Ramos (cell line): ENCODE results near the gene ALG3.

Source experiments
- in situ Hi-C: fragments of 300-500 bp; cut with MboI; formaldehyde crosslinking; loops from one replicate; pipeline ENCODE4 v1.14.3; 2022; ENCODE audit warnings: low sequenced_read_pairs; ENCODE audit not compliant: unreplicated experiment

Gene ALG3

GRCh38 chr3:184237211-184237610 lies 11.6 kb downstream of the ALG3 start:
- in situ Hi-C loops: no loop called here

- in situ Hi-C loops: no loop called here
Observed at GRCh38 chr3:184236636-184237035, 12.1 kb downstream of the ALG3 start.

GRCh38 chr3:184236033-184236410 lies 12.7 kb downstream of the ALG3 start:
- in situ Hi-C loops: no loop called here

DNA sequence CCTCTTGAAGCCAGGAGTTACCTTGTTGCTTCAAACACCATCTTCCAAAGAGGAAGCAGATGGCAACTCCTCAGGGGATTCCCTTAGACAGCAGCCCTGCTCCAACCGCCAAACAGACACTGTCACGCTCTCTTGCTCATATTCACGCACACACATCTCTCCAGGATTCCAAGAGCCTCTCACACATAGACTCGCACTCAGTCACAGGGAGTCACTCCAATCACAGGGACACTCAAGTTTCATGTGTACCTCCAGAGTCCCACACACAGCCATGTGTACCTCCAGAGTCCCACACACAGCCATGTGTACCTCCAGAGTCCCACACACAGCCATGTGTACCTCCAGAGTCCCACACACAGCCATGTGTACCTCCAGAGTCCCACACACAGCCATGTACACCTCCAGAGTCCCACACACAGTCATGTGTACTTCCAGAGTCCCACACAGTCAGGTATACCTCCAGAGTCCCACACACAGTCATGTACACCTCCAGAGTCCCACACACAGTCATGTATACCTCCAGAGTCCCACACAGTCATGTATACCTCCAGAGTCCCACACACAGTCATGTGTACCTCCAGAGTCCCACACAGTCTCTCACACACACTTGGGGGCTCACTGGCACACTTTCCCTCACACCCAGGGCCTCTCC lies 13.3 kb downstream of the ALG3 start:
- in situ Hi-C loops: no loop called here

DNA sequence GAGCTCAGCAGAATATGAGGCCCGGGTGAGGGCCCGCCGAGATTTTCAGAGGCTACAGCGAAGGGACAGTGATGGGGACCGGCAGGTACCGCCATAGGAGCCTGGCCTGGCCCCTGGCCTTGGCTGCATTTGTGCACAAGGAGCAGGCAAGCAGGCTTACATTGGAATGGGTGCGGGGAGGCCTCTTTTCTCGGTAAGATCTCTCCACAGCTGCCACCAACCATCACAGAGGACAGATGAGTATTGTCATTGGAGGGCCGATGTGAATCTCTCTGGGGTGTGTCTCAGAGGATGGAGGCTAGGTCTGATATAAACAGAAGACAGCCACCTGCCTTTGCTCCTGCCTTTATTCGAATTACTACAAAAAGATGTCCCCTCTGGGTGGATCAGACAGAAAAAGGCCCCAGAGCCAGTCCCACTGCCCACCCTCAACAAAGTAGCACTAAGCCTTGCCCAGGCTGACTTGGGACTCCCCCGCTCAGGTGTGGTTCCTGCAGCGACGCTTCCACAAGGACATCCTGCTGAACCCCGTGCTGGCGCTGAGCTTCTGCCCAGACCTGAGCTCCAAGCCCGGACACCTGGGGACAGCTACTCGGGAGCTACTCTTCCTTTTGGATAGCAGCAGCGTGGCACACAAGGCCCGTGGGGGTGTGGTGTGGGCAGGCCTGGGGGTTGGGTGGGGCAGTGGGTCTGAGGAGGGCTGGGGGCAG lies 13.9 kb downstream of the ALG3 start:
- in situ Hi-C loops: no loop called here

- in situ Hi-C loops: no loop called here
Observed at GRCh38 chr3:184234224-184234623, 14.5 kb downstream of the ALG3 start.

- in situ Hi-C loops: no loop called here
Observed at GRCh38 chr3:184233127-184233843, 15.5 kb downstream of the ALG3 start.

DNA sequence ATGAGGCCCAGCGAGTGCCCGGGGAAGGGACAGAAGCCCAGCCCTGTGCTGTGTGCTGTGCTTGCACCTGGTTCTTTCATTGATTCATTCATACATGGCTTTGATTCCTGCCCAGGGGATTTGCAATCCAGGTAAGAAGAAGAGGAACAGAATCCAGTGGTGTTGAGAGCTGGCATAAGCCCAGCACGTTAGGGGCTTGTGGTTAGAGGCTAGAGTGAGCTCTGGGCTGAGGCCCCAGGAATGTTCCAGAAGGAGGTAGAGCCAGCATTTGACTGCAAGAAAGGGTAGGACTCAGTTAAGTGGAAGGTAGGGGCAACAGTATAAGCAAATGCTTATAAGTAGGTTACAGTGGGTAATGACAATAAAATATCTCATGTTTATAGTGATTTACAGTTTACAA lies 17.1 kb downstream of the ALG3 start:
- in situ Hi-C loops: no loop called here

GRCh38 chr3:184230603-184231528 lies 17.9 kb downstream of the ALG3 start:
- in situ Hi-C loops: no loop called here

DNA sequence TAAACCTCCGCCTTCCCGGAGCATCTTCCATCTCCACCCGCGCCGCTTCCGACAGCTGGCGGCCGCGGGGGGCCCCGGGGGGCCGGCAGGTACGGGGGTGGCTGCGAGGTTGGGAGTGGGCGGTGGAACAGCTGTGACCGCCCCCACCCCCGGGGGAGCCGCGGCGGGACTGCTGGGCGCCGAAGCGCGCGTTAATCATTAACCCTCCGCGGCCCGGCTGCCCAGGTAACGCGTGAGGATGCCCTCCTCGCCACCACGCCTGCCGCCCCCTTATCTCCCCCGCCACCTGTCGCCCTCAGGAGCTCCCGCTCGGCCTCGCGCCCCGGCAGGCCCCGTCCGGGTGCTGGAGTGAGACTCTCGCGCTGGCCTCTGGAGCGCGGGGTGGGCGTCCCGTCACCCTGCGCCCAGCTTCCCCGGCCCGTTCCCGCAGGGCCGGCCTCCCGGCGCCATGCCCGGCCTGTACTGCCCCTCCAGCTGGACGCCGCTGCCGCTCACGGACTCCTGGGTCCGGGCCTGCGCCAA lies 18.6 kb downstream of the ALG3 start:
- in situ Hi-C loops: no loop called here

- in situ Hi-C loops: loop anchor here (5.0 kb wide), 1 partner anchor 53 kb away; no protein-coding TSS in a partner anchor
Observed at GRCh38 chr3:184229394-184230080, 19.2 kb downstream of the ALG3 start, which contains the start of gene VWA5B2. Gene VWA5B2 (plus strand): TSS chr3:184229585. CDS start chr3:184230529, 944 bp downstream.

DNA sequence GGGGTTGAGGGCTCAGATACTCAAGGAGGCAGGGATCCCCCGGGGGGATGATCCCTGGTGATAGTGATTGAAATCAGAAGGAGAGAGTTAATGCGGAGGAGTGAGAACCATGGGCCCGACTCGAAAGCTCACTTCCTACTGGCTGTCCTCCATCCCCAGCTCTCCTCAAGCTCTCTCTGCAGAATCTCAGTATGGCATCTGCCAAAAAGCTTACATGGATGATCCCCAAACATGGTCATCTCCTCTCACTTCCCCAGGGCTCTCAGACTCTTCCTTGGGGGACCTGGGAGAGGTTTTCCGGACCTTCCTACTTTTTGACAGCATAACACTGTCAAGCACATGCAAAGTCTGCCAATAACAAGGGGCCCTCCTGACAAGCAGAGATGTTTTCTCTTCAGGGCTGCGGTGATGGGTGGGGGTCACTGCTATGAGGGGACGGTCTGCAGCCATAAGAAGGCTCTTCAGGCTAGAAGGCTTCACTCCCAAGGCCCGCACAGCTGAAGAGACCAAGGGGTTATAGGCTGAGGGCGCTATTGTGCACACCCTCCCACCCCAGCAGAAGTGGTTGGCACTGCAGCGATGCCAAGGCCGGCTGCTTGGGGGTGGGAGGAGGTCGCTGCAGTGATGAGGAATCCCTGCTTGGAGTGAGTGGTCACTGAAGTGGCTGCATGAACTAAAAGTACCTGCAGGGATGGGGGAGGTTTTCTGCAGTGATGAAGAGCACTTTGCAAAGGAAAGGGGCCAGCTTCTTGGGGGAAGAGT lies 20.2 kb downstream of the ALG3 start:
- in situ Hi-C loops: loop anchor here (5.0 kb wide), 1 partner anchor 54 kb away; no protein-coding TSS in a partner anchor

- in situ Hi-C loops: loop anchor here (5.0 kb wide), 1 partner anchor 55 kb away; no protein-coding TSS in a partner anchor
Observed at GRCh38 chr3:184227481-184227935, 21.3 kb downstream of the ALG3 start.

DNA sequence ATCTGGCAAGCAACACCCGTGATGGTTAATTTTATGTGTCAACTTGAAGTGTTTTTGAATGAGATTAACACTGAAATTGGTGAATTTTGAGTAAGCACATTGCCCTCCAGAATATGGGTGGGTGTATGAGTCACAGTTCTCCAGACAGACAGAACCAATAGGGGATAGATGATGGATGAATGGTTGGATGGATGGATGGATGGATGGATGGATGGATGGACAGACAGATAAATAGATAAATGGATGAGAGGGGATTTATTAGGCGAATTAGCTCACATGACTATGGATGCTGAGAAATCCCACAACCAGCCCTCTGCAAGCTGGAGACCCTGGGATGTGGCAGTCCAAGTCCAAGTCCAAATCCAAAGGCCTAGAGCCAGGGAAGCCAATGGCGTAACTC lies 24.8 kb downstream of the ALG3 start:
- in situ Hi-C loops: no loop called here

DNA sequence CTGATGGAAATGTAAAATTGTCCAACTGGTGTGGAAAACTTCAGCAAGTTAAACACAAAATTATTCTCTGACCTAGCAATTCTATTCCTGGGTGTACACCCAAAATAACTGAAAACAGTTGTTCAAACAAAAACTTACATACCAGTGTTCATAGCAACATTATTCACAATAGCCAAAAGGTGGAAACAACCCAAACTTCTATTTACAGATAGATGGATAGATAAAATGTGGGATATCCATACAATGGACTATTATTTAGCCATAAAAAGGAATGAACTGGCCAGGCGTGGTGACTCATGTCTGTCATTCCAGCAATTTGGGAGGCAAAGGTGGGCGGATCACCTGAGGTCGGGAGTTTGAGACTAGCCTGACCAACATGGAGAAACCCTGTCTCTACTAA lies 26.2 kb downstream of the ALG3 start:
- in situ Hi-C loops: no loop called here

DNA sequence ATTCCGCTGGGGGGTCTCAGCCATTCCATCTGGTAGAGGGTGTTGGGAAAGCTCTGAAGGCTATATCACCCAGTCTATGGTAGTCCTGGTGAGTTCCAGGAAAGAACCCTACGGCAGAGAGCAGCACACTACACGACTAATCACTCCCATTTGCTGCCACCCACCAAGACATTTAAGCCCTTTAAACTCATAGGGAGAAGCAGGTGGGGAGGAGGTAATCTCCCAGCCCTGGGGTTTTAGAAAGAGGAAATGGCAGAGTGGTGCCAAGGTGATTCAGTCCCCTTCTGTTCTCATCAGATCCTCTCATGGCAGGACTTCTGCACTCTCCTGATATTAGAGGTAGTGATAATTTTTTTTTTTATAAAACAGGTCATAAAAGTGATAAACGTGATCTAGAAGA lies 29.9 kb downstream of the ALG3 start:
- in situ Hi-C loops: no loop called here

- in situ Hi-C loops: no loop called here
Observed at GRCh38 chr3:184211718-184212117, 37.0 kb downstream of the ALG3 start.

GRCh38 chr3:184211297-184211696 lies 37.5 kb downstream of the ALG3 start:
- in situ Hi-C loops: no loop called here
